SK-N-SH treated with all-trans-retinoic acid at 6 μM for 48 hours (cell line): ENCODE data around the gene CACNA1I.

ENCODE experiments used
- ATAC-seq: fragments of 200-7000 bp; cut with Tn5 transposase; 3 replicates; pipeline ENCODE4 v1.9.1; 2020; ENCODE audit warnings: mild to moderate bottlenecking, moderate library complexity
- ARNTL ChIP-seq: fragments of 450-650 bp; formaldehyde crosslinking; IDR thresholded peaks from 2 replicates; pipeline ENCODE4 v1.5.0; 2020; ENCODE audit warnings: low read depth, mild to moderate bottlenecking, moderate library complexity, borderline replicate concordance
- BACH2 ChIP-seq: fragments of 250-450 bp; sonication (Bioruptor Pico); IDR thresholded peaks from 2 replicates; pipeline ENCODE4 v1.9.0; 2021; ENCODE audit warnings: mild to moderate bottlenecking, borderline replicate concordance
- CSDC2 ChIP-seq: fragments of 250-450 bp; sonication (Bioruptor Pico); IDR thresholded peaks from 2 replicates; pipeline ENCODE4 v1.5.0; 2020; ENCODE audit warnings: mild to moderate bottlenecking, moderate library complexity
- ESRRG ChIP-seq: fragments of 250-450 bp; sonication (Bioruptor Pico); IDR thresholded peaks from 2 replicates; pipeline ENCODE4 v1.6.1; 2021; ENCODE audit warnings: mild to moderate bottlenecking
- GLIS3 ChIP-seq: fragments of 250-450 bp; sonication (Bioruptor Pico); IDR thresholded peaks from 2 replicates; pipeline ENCODE4 v1.5.0; 2020; ENCODE audit warnings: mild to moderate bottlenecking, moderate library complexity
- ISL1 ChIP-seq: fragments of 250-450 bp; sonication (Bioruptor Pico); IDR thresholded peaks from 2 replicates; pipeline ENCODE4 v2.1.2; 2022; ENCODE audit warnings: mild to moderate bottlenecking, moderate library complexity
- OSR1 ChIP-seq: fragments of 250-450 bp; sonication (Bioruptor Pico); IDR thresholded peaks from 2 replicates; pipeline ENCODE4 v1.8.0; 2022; ENCODE audit warnings: moderate library complexity, mild to moderate bottlenecking, inconsistent platforms
- PPARA ChIP-seq: fragments of 250-450 bp; sonication (Bioruptor Pico); IDR thresholded peaks from 2 replicates; pipeline ENCODE4 v1.5.0; 2020; ENCODE audit warnings: mild to moderate bottlenecking, borderline replicate concordance
- RARB ChIP-seq: fragments of 250-450 bp; sonication (Bioruptor Pico); IDR thresholded peaks from 2 replicates; pipeline ENCODE4 v1.8.0; 2021; ENCODE audit warnings: mild to moderate bottlenecking, moderate library complexity
- SNAI2 ChIP-seq: fragments of 250-450 bp; sonication (Bioruptor Pico); IDR thresholded peaks from 2 replicates; pipeline ENCODE4 v1.5.0; 2020; ENCODE audit warnings: mild to moderate bottlenecking, moderate library complexity
- TCF4 ChIP-seq: fragments of 250-450 bp; sonication (Bioruptor Pico); IDR thresholded peaks from 2 replicates; pipeline ENCODE4 v1.8.0; 2021; ENCODE audit warnings: mild to moderate bottlenecking, moderate library complexity, borderline replicate concordance
- TOX ChIP-seq: fragments of 250-450 bp; sonication (Bioruptor Pico); IDR thresholded peaks from 2 replicates; pipeline ENCODE4 v1.8.0; 2021; ENCODE audit warnings: mild to moderate bottlenecking, moderate library complexity, borderline replicate concordance
- ZC3H10 ChIP-seq: fragments of 250-450 bp; sonication (Bioruptor Pico); IDR thresholded peaks from 2 replicates; pipeline ENCODE4 v1.5.1; 2021; ENCODE audit warnings: mild to moderate bottlenecking, moderate library complexity
- ZFP3 ChIP-seq: fragments of 250-450 bp; sonication (Bioruptor Pico); IDR thresholded peaks from 2 replicates; pipeline ENCODE4 v1.5.0; 2020; ENCODE audit warnings: mild to moderate bottlenecking, moderate library complexity
- ZNF565 ChIP-seq: fragments of 450-650 bp; formaldehyde crosslinking; conservative IDR thresholded peaks from 2 replicates; pipeline ENCODE4 v1.5.0; 2020; ENCODE audit warnings: low read depth, mild to moderate bottlenecking, moderate library complexity
- ZNF70 ChIP-seq: fragments of 450-650 bp; formaldehyde crosslinking; IDR thresholded peaks from 2 replicates; pipeline ENCODE4 v1.5.0; 2020; ENCODE audit warnings: mild to moderate bottlenecking, moderate library complexity
- ZNF8 ChIP-seq: fragments of 450-650 bp; formaldehyde crosslinking; IDR thresholded peaks from 2 replicates; pipeline ENCODE4 v1.5.0; 2020; ENCODE audit warnings: mild to moderate bottlenecking, moderate library complexity
- TF ChIP-seq, protein P1 (sequence below): fragments of 250-450 bp; sonication (Bioruptor Pico); IDR thresholded peaks from 2 replicates; pipeline ENCODE4 v1.8.0; 2021; ENCODE audit warnings: low read depth, mild to moderate bottlenecking, moderate library complexity, borderline replicate concordance
- TF ChIP-seq, protein P2 (sequence below): fragments of 250-450 bp; sonication (Bioruptor Pico); IDR thresholded peaks from 2 replicates; pipeline ENCODE4 v1.5.0; 2020; ENCODE audit warnings: mild to moderate bottlenecking, moderate library complexity
- TF ChIP-seq, protein P3 (sequence below): fragments of 250-450 bp; sonication (Bioruptor Pico); IDR thresholded peaks from 2 replicates; pipeline ENCODE4 v1.5.1; 2021; ENCODE audit warnings: mild to moderate bottlenecking, moderate library complexity
- TF ChIP-seq, protein P4 (sequence below): fragments of 250-450 bp; sonication (Bioruptor Pico); IDR thresholded peaks from 2 replicates; pipeline ENCODE4 v1.5.1; 2020; ENCODE audit warnings: low read depth, mild to moderate bottlenecking, moderate library complexity

CACNA1I gene

DNA sequence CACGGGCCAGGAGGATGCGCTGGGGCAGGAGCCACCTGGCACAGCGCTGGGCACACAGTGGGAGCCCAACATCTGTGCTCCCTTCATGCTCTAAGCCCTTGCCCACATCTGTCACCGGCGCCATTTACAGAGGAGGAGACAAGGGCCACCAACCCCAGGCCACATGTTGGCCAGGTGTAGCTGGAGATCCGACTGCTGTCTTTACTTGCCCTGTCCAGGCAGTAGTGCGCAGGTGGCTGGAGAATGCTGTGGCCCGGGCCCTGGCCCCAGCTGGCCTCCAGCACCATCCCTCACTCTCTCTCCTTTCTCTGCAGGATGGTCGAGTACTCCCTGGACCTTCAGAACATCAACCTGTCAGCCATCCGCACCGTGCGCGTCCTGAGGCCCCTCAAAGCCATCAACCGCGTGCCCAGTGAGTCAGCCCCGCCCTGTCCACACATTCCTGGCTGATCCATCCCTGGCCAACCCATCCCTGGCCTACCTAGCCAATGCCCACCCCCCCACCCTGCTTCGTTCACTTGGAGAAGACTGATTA lies 48.5 kb downstream of the CACNA1I start:
- no peak for TF ChIP-seq SNAI2 (CRISPR knock-in tag)
- no peak for TF ChIP-seq OSR1
- TF ChIP-seq ZNF8 (CRISPR knock-in tag), result no peak
- no peak for TF ChIP-seq ZNF565
- TF ChIP-seq, protein P1, sequence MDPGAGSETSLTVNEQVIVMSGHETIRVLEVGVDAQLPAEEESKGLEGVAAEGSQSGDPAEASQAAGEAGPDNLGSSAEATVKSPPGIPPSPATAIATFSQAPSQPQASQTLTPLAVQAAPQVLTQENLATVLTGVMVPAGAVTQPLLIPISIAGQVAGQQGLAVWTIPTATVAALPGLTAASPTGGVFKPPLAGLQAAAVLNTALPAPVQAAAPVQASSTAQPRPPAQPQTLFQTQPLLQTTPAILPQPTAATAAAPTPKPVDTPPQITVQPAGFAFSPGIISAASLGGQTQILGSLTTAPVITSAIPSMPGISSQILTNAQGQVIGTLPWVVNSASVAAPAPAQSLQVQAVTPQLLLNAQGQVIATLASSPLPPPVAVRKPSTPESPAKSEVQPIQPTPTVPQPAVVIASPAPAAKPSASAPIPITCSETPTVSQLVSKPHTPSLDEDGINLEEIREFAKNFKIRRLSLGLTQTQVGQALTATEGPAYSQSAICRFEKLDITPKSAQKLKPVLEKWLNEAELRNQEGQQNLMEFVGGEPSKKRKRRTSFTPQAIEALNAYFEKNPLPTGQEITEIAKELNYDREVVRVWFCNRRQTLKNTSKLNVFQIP (CRISPR knock-in tag), result no peak
- TF ChIP-seq, protein P2, sequence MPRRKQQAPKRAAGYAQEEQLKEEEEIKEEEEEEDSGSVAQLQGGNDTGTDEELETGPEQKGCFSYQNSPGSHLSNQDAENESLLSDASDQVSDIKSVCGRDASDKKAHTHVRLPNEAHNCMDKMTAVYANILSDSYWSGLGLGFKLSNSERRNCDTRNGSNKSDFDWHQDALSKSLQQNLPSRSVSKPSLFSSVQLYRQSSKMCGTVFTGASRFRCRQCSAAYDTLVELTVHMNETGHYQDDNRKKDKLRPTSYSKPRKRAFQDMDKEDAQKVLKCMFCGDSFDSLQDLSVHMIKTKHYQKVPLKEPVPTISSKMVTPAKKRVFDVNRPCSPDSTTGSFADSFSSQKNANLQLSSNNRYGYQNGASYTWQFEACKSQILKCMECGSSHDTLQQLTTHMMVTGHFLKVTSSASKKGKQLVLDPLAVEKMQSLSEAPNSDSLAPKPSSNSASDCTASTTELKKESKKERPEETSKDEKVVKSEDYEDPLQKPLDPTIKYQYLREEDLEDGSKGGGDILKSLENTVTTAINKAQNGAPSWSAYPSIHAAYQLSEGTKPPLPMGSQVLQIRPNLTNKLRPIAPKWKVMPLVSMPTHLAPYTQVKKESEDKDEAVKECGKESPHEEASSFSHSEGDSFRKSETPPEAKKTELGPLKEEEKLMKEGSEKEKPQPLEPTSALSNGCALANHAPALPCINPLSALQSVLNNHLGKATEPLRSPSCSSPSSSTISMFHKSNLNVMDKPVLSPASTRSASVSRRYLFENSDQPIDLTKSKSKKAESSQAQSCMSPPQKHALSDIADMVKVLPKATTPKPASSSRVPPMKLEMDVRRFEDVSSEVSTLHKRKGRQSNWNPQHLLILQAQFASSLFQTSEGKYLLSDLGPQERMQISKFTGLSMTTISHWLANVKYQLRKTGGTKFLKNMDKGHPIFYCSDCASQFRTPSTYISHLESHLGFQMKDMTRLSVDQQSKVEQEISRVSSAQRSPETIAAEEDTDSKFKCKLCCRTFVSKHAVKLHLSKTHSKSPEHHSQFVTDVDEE (CRISPR knock-in tag), result no peak
- TF ChIP-seq BACH2 (CRISPR knock-in tag), result no peak
- TF ChIP-seq GLIS3 (CRISPR knock-in tag), result no peak
- no peak for TF ChIP-seq ISL1 (CRISPR knock-in tag)
- TF ChIP-seq ZNF70 (CRISPR knock-in tag), result no peak
- no peak for TF ChIP-seq ZFP3 (CRISPR knock-in tag)
- no peak for TF ChIP-seq ZC3H10 (CRISPR knock-in tag)
- TF ChIP-seq TCF4, result no peak
- no peak for TF ChIP-seq PPARA (CRISPR knock-in tag)
- no peak for TF ChIP-seq ESRRG (CRISPR knock-in tag)
- TF ChIP-seq, all 23 proteins: peak for 0
- no peak for ATAC-seq

DNA sequence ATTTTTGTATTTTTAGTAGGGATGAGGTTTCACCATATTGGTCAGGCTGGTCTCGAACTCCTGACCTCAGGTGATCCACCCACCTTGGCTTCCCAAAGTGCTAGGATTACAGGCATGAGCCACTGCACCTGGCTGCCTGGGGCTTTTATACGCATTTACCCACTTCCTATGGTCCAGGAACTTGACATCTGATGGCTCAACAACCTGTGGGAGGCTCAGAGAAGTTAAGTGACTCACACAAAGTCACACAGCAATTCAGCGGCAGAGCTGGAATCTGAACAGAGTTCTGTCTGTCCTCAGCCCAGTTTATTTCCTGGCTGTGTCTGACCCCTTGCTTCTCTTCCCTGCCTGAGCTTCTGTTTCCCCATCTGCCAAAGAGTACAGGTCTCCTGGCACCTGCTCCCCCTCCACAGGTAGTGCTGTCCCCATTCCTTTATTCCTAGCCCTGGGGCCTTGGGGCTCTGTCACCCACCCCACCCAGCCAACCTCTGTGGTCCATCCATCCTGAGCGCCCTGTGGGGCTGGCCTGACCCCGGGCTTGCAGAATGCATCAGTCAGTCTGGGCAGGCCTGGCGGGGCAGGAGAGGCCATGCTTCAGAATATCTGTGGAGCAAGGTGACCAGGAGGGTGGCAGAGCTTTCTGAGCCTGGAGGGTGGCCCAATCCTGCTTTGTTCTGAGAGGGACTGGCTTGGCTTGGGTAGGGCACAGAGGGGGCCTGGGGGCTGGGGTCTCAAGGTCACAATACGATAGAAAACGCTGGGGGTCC lies 50.6 kb downstream of the CACNA1I start:
- ATAC-seq, result no peak
- TF ChIP-seq BACH2 (CRISPR knock-in tag), result no peak
- TF ChIP-seq GLIS3 (CRISPR knock-in tag), result no peak
- TF ChIP-seq, protein P3, sequence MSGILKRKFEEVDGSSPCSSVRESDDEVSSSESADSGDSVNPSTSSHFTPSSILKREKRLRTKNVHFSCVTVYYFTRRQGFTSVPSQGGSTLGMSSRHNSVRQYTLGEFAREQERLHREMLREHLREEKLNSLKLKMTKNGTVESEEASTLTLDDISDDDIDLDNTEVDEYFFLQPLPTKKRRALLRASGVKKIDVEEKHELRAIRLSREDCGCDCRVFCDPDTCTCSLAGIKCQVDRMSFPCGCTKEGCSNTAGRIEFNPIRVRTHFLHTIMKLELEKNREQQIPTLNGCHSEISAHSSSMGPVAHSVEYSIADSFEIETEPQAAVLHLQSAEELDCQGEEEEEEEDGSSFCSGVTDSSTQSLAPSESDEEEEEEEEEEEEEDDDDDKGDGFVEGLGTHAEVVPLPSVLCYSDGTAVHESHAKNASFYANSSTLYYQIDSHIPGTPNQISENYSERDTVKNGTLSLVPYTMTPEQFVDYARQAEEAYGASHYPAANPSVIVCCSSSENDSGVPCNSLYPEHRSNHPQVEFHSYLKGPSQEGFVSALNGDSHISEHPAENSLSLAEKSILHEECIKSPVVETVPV (CRISPR knock-in tag), result no peak
- TF ChIP-seq ISL1 (CRISPR knock-in tag), result no peak
- no peak for TF ChIP-seq RARB (CRISPR knock-in tag)
- TF ChIP-seq ZFP3 (CRISPR knock-in tag), result no peak
- no peak for TF ChIP-seq ZC3H10 (CRISPR knock-in tag)
- TF ChIP-seq, protein P1 (CRISPR knock-in tag), result no peak
- TF ChIP-seq TOX (CRISPR knock-in tag), result no peak
- no peak for TF ChIP-seq ZNF8 (CRISPR knock-in tag)
- no peak for TF ChIP-seq ARNTL (CRISPR knock-in tag)
- TF ChIP-seq SNAI2 (CRISPR knock-in tag), result no peak
- TF ChIP-seq, protein P4, sequence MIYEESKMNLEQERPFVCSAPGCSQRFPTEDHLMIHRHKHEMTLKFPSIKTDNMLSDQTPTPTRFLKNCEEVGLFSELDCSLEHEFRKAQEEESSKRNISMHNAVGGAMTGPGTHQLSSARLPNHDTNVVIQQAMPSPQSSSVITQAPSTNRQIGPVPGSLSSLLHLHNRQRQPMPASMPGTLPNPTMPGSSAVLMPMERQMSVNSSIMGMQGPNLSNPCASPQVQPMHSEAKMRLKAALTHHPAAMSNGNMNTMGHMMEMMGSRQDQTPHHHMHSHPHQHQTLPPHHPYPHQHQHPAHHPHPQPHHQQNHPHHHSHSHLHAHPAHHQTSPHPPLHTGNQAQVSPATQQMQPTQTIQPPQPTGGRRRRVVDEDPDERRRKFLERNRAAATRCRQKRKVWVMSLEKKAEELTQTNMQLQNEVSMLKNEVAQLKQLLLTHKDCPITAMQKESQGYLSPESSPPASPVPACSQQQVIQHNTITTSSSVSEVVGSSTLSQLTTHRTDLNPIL, result no peak
- TF ChIP-seq CSDC2 (CRISPR knock-in tag), result no peak
- no peak for TF ChIP-seq TCF4
- TF ChIP-seq, protein P2 (CRISPR knock-in tag), result no peak
